ENCODE measurements around the gene BAD. TPM values are rescaled to one million over a fixed set of nuclear protein-coding genes. Genes with fewer than 3 reads are reported as not detected.
A peak's percentile ranks its signal among the peaks of the same experiment; 100 is the strongest.

The BAD gene
- total and polyA plus RNA-seq, 4 experiments from 2014 or later, result 23.1 to 70.1 (median 37.2) TPM

GRCh38 chr11:64241491-64242374 lies 42.7 kb downstream of the BAD start:
- H3K27ac Mint-ChIP-seq, result peak overlapping the region; percentile 99 to 100 (median 100)
- Histone ChIP-seq H3K9me3 (ENCODE audit: control insufficient read depth in 1 of 2, low read length in 2 of 2) (no peaks in the 10 kb centered on the region), H3K27ac (ENCODE audit: low read depth, low read length) (peak overlapping the region; percentile 99), H3K4me3 (ENCODE audit: low read length in 2 of 2) (peak overlapping the region; percentile 36 to 67), H3K27me3 (ENCODE audit: insufficient read depth, low read length) (no peaks in the 10 kb centered on the region), H3K36me3 (ENCODE audit: insufficient read depth, low read length) (peaks cover 7% of the 10 kb centered on the region), H3K4me1 (ENCODE audit: insufficient read depth, low read length) (peaks cover 39% of the 10 kb centered on the region)
- H3K27me3 Mint-ChIP-seq, result no peaks in the 10 kb centered on the region
- POLR2A ChIA-PET (ENCODE audit: partially characterized antibody), result interaction anchor here (0.7 to 38.9 kb wide), 17 partner anchors 8 to 1618 kb away, joined by 3 to 937 read pairs (median 11); partner anchors contain the start of genes BAD, CATSPERZ, DNAJC4 and ESRRA
- H3K36me3 Mint-ChIP-seq, result peaks cover 0 to 42% of the 10 kb centered on the region in 2 donors
- no peaks in the 10 kb centered on the region for H3K9me3 Mint-ChIP-seq
- intact Hi-C loops (cut with micrococcal nuclease), result loop anchor here (1.0 to 10.0 kb wide), 8 partner anchors 11 to 533 kb away; partner anchors contain the start of genes DNAJC4, ESRRA, FERMT3 and GPR137
- peaks cover 14 to 55% (median 32%) of the 10 kb centered on the region in 4 donors for H3K4me1 Mint-ChIP-seq
- CTCF ChIA-PET (ENCODE audit: partially characterized antibody), result interaction anchor here (0.9 to 10.5 kb wide), 9 partner anchors 8 to 63 kb away, joined by 3 to 121 read pairs (median 8); partner anchors contain the start of genes CATSPERZ, ESRRA and FERMT3
- DNase-seq, result no peak
- H3K4me3 Mint-ChIP-seq, result peak overlapping the region; percentile 87 to 97 (median 88)

- POLR2A ChIA-PET (ENCODE audit: partially characterized antibody), result interaction anchor here (0.7 to 38.9 kb wide), 15 partner anchors 8 to 1619 kb away, joined by 3 to 937 read pairs (median 19); partner anchors contain the start of genes BAD, CATSPERZ, DNAJC4 and ESRRA
- CTCF ChIA-PET (ENCODE audit: partially characterized antibody), result interaction anchor here (0.9 to 8.4 kb wide), 7 partner anchors 9 to 63 kb away, joined by 3 to 78 read pairs (median 8); partner anchors contain the start of genes CATSPERZ, ESRRA and FERMT3
- Mint-ChIP-seq H3K4me3 (peak overlapping the region; percentile 87 to 97 (median 88)), H3K9me3 (no peaks in the 10 kb centered on the region), H3K36me3 (peaks cover 0 to 42% of the 10 kb centered on the region in 2 donors), H3K27me3 (no peaks in the 10 kb centered on the region), H3K4me1 (peaks cover 14 to 55% (median 31%) of the 10 kb centered on the region in 4 donors), H3K27ac (peak overlapping the region; percentile 99 to 100 (median 100))
- H3K36me3 ChIP-seq (ENCODE audit: insufficient read depth, low read length), result peaks cover 7% of the 10 kb centered on the region
- H3K27me3 ChIP-seq (ENCODE audit: insufficient read depth, low read length), result no peaks in the 10 kb centered on the region
- no peaks in the 10 kb centered on the region for H3K9me3 ChIP-seq (ENCODE audit: control insufficient read depth in 1 of 2, low read length in 2 of 2)
- H3K27ac ChIP-seq (ENCODE audit: low read depth, low read length), result peak overlapping the region; percentile 99
- DNase-seq, result peak; percentile 99 to 100 (median 100)
- peak overlapping the region; percentile 36 to 67 for H3K4me3 ChIP-seq (ENCODE audit: low read length in 2 of 2)
- intact Hi-C loops (cut with micrococcal nuclease), result loop anchor here (1.0 to 10.0 kb wide), 8 partner anchors 11 to 534 kb away; partner anchors contain the start of genes DNAJC4, ESRRA, FERMT3 and GPR137
- peaks cover 39% of the 10 kb centered on the region for H3K4me1 ChIP-seq (ENCODE audit: insufficient read depth, low read length)
These were observed 43.3 kb downstream of the BAD start for GRCh38 chr11:64241241-64241490.

GRCh38 chr11:64240435-64241240 lies 43.8 kb downstream of the BAD start, which contains the start of gene FKBP2:
TSS of gene FKBP2 (plus strand) at chr11:64241095. CDS start at chr11:64242388, 1,293 bp downstream.
- Mint-ChIP-seq H3K4me1 (peaks cover 14 to 52% (median 29%) of the 10 kb centered on the region in 4 donors), H3K27ac (peak within 1 kb of the TSS; percentile 99 to 100 (median 100)), H3K9me3 (no peaks in the 10 kb centered on the region), H3K4me3 (peak within 1 kb of the TSS; percentile 87 to 97 (median 88)), H3K27me3 (no peaks in the 10 kb centered on the region), H3K36me3 (peaks cover 0 to 42% of the 10 kb centered on the region in 2 donors)
- H3K27ac ChIP-seq (ENCODE audit: low read depth, low read length), result peak within 1 kb of the TSS; percentile 99
- peak; percentile 97 to 99 (median 99) for DNase-seq
- intact Hi-C loops (cut with micrococcal nuclease), result loop anchor here (1.0 to 10.0 kb wide), 8 partner anchors 10 to 534 kb away; partner anchors contain the start of genes DNAJC4, ESRRA, FERMT3 and GPR137
- H3K4me3 ChIP-seq (ENCODE audit: low read length in 2 of 2), result peak within 1 kb of the TSS; percentile 67 to 73
- H3K27me3 ChIP-seq (ENCODE audit: insufficient read depth, low read length), result no peaks in the 10 kb centered on the region
- H3K4me1 ChIP-seq (ENCODE audit: insufficient read depth, low read length), result peaks cover 38% of the 10 kb centered on the region
- no peaks in the 10 kb centered on the region for H3K9me3 ChIP-seq (ENCODE audit: control insufficient read depth in 1 of 2, low read length in 2 of 2)
- H3K36me3 ChIP-seq (ENCODE audit: insufficient read depth, low read length), result peaks cover 7% of the 10 kb centered on the region
- POLR2A ChIA-PET (ENCODE audit: partially characterized antibody), result interaction anchor here (0.6 to 38.9 kb wide), 17 partner anchors 8 to 1619 kb away, joined by 3 to 937 read pairs (median 11); partner anchors contain the start of genes BAD, CATSPERZ, DNAJC4 and ESRRA
- CTCF ChIA-PET (ENCODE audit: partially characterized antibody), result interaction anchor here (0.9 to 8.4 kb wide), 9 partner anchors 8 to 64 kb away, joined by 3 to 78 read pairs (median 7); partner anchors contain the start of genes CATSPERZ, ESRRA and FERMT3

- no peaks in the 10 kb centered on the region for H3K9me3 Mint-ChIP-seq
- Histone ChIP-seq H3K27ac (ENCODE audit: low read depth, low read length) (peak overlapping the region; percentile 99), H3K4me1 (ENCODE audit: insufficient read depth, low read length) (peaks cover 37% of the 10 kb centered on the region), H3K9me3 (ENCODE audit: control insufficient read depth in 1 of 2, low read length in 2 of 2) (no peaks in the 10 kb centered on the region), H3K4me3 (ENCODE audit: low read length in 2 of 2) (peak overlapping the region in 1 of 2 donors; percentile 67), H3K27me3 (ENCODE audit: insufficient read depth, low read length) (no peaks in the 10 kb centered on the region), H3K36me3 (ENCODE audit: insufficient read depth, low read length) (peaks cover 7% of the 10 kb centered on the region)
- H3K4me3 Mint-ChIP-seq, result peak overlapping the region; percentile 87 to 97 (median 88)
- H3K36me3 Mint-ChIP-seq, result peaks cover 0 to 49% of the 10 kb centered on the region in 2 donors
- CTCF ChIA-PET (ENCODE audit: partially characterized antibody), result interaction anchor here (1.4 to 1.9 kb wide), 2 partner anchors 34 to 36 kb away, joined by 5 to 6 read pairs; partner anchors contain the start of gene FERMT3
- H3K27ac Mint-ChIP-seq, result peak overlapping the region; percentile 99 to 100 (median 100)
- H3K27me3 Mint-ChIP-seq, result no peaks in the 10 kb centered on the region
- peaks cover 17 to 51% (median 31%) of the 10 kb centered on the region in 4 donors for H3K4me1 Mint-ChIP-seq
- intact Hi-C loops (cut with micrococcal nuclease), result loop anchor here (2.0 to 10.0 kb wide), 2 partner anchors 33 to 535 kb away; partner anchors contain the start of genes FERMT3 and SF1
- POLR2A ChIA-PET (ENCODE audit: partially characterized antibody), result interaction anchor here (0.6 to 38.9 kb wide), 7 partner anchors 8 to 65 kb away, joined by 3 to 937 read pairs (median 6); partner anchors contain the start of genes DNAJC4, FERMT3, NUDT22 and TRPT1
- DNase-seq, result no peak
These were observed 44.6 kb downstream of the BAD start for GRCh38 chr11:64239662-64240434.

- Mint-ChIP-seq H3K9me3 (no peaks in the 10 kb centered on the region), H3K36me3 (peaks cover 0 to 45% of the 10 kb centered on the region in 2 donors), H3K4me3 (peak overlapping the region in 1 of 8 donors; percentile 19), H3K27me3 (no peaks in the 10 kb centered on the region), H3K4me1 (peaks cover 17 to 46% (median 30%) of the 10 kb centered on the region in 4 donors), H3K27ac (peak overlapping the region; percentile 70 to 100 (median 87))
- intact Hi-C loops (cut with micrococcal nuclease), result no loop called here
- H3K36me3 ChIP-seq (ENCODE audit: insufficient read depth, low read length), result peaks cover 7% of the 10 kb centered on the region
- H3K27ac ChIP-seq (ENCODE audit: low read depth, low read length), result no peak overlapping the region
- H3K27me3 ChIP-seq (ENCODE audit: insufficient read depth, low read length), result no peaks in the 10 kb centered on the region
- H3K4me3 ChIP-seq (ENCODE audit: low read length in 2 of 2), result no peak overlapping the region
- ChIA-PET CTCF (ENCODE audit: partially characterized antibody) (interaction anchor here (1.4 to 2.3 kb wide), 3 partner anchors 11 to 35 kb away, joined by 5 to 7 read pairs (median 6); partner anchors contain the start of genes FERMT3 and PLCB3), POLR2A (ENCODE audit: partially characterized antibody) (interaction anchor here (1.5 to 38.9 kb wide), 6 partner anchors 7 to 31 kb away, joined by 3 to 937 read pairs (median 74); partner anchors contain the start of genes DNAJC4, FERMT3, NUDT22 and PPP1R14B)
- H3K4me1 ChIP-seq (ENCODE audit: insufficient read depth, low read length), result peaks cover 37% of the 10 kb centered on the region
- H3K9me3 ChIP-seq (ENCODE audit: control insufficient read depth in 1 of 2, low read length in 2 of 2), result no peaks in the 10 kb centered on the region
- DNase-seq, result no peak
These were observed 45.5 kb downstream of the BAD start for GRCh38 chr11:64238999-64239398.

Measured in CD4-positive, alpha-beta memory T cell (primary cell).